HEK293 (cell line): ENCODE measurements around the gene MAP3K14.

Experiments used
- CTCF ChIA-PET: fragments of 350-600 bp; formaldehyde crosslinking; extraction: SDS; loops from one replicate; lab custom pipeline; 2021; ENCODE audit warnings: antibody characterized with exemption; lab: Yijun Ruan, JAX
- POLR2A ChIA-PET: fragments of 300-600 bp; formaldehyde crosslinking; extraction: SDS; loops from one replicate; lab custom pipeline; 2020; ENCODE audit warnings: antibody characterized with exemption, inconsistent platforms; lab: Yijun Ruan, JAX
- H3K27ac ChIP-seq: fragments of 200-500 bp; sonication (Bioruptor generic); 2 replicates; pipeline ENCODE4 v1.5.1; 2014; ENCODE audit warnings: low read depth, low read length, control low read depth, inconsistent platforms; ENCODE audit errors: extremely low read depth
- H3K36me3 ChIP-seq, 2 experiments: fragments of 200-500 bp in 1 of 2; sonication (Bioruptor generic) in 1 of 2; 1 replicate in 1 of 2; 2 replicates in 1 of 2; pipeline ENCODE4 v1.5.1; 2014 to 2017; ENCODE audit warnings: inconsistent platforms in 2 of 2, low read length in 2 of 2; ENCODE audit not compliant: control insufficient read depth in 2 of 2, insufficient read depth in 1 of 2
- H3K4me1 ChIP-seq: fragments of 200-500 bp; sonication (Bioruptor generic); 2 replicates; pipeline ENCODE4 v1.5.1; 2014; ENCODE audit warnings: mild to moderate bottlenecking, low read length, inconsistent platforms; ENCODE audit not compliant: control insufficient read depth, insufficient read depth
- H3K4me3 ChIP-seq: 2 replicates; pipeline ENCODE4 v1.5.1; 2011; ENCODE audit warnings: low read depth, mild to moderate bottlenecking, control low read depth, low read length, moderate library complexity
- H3K9me3 ChIP-seq: fragments of 200-500 bp; sonication (Bioruptor generic); 2 replicates; pipeline ENCODE4 v1.5.1; 2014; ENCODE audit warnings: low read depth, low read length, inconsistent platforms; ENCODE audit not compliant: control insufficient read depth, insufficient read depth
- YY2 ChIP-seq: fragments of 450-650 bp; formaldehyde crosslinking; IDR thresholded peaks from 2 replicates; pipeline ENCODE4 v1.5.1; 2016; ENCODE audit warnings: missing biosample characterization, missing genetic modification characterization
- ZBTB1 ChIP-seq: fragments of 450-650 bp; formaldehyde crosslinking; IDR thresholded peaks from 2 replicates; pipeline ENCODE4 v1.5.1; 2016; ENCODE audit warnings: missing biosample characterization, missing genetic modification characterization
- ZBTB21 ChIP-seq: fragments of 450-650 bp; formaldehyde crosslinking; IDR thresholded peaks from 2 replicates; pipeline ENCODE4 v1.5.1; 2017; ENCODE audit warnings: missing biosample characterization, missing genetic modification characterization
- ZBTB44 ChIP-seq: fragments of 450-650 bp; IDR thresholded peaks from 2 replicates; pipeline ENCODE4 v1.5.1; 2018; ENCODE audit warnings: missing biosample characterization, mild to moderate bottlenecking, missing genetic modification characterization
- ZBTB48 ChIP-seq: fragments of 450-650 bp; formaldehyde crosslinking; IDR thresholded peaks from 2 replicates; pipeline ENCODE4 v1.5.1; 2016; ENCODE audit warnings: missing biosample characterization, missing genetic modification characterization
- ZIC2 ChIP-seq: fragments of 450-650 bp; formaldehyde crosslinking; IDR thresholded peaks from 2 replicates; pipeline ENCODE4 v1.5.1; 2016; ENCODE audit warnings: missing biosample characterization, missing genetic modification characterization
- ZNF132 ChIP-seq: fragments of 450-650 bp; formaldehyde crosslinking; IDR thresholded peaks from 2 replicates; pipeline ENCODE4 v1.5.1; 2017; ENCODE audit warnings: missing biosample characterization, missing genetic modification characterization, borderline replicate concordance
- ZNF211 ChIP-seq: fragments of 450-650 bp; formaldehyde crosslinking; IDR thresholded peaks from 2 replicates; pipeline ENCODE4 v1.5.1; 2016; ENCODE audit warnings: low read depth, missing biosample characterization, missing genetic modification characterization
- ZNF239 ChIP-seq: fragments of 450-650 bp; formaldehyde crosslinking; IDR thresholded peaks from 2 replicates; pipeline ENCODE4 v1.5.1; 2016; ENCODE audit warnings: missing biosample characterization, missing genetic modification characterization
- ZNF366 ChIP-seq: fragments of 450-650 bp; formaldehyde crosslinking; conservative IDR thresholded peaks from 2 replicates; pipeline ENCODE4 v1.5.1; 2016; ENCODE audit warnings: missing biosample characterization, missing genetic modification characterization
- ZNF48 ChIP-seq: fragments of 450-650 bp; formaldehyde crosslinking; IDR thresholded peaks from 2 replicates; pipeline ENCODE4 v1.5.1; 2016; ENCODE audit warnings: missing biosample characterization, missing genetic modification characterization
- ZNF530 ChIP-seq: fragments of 450-650 bp; formaldehyde crosslinking; IDR thresholded peaks from 2 replicates; pipeline ENCODE4 v1.5.1; 2016; ENCODE audit warnings: low read depth, missing biosample characterization, missing genetic modification characterization
- ZNF544 ChIP-seq: fragments of 450-650 bp; formaldehyde crosslinking; IDR thresholded peaks from 2 replicates; pipeline ENCODE4 v1.5.0; 2017; ENCODE audit warnings: missing biosample characterization, missing genetic modification characterization
- ZNF571 ChIP-seq: fragments of 450-650 bp; formaldehyde crosslinking; IDR thresholded peaks from 2 replicates; pipeline ENCODE4 v1.5.0; 2017; ENCODE audit warnings: missing biosample characterization, missing genetic modification characterization
- ZNF580 ChIP-seq: fragments of 450-650 bp; formaldehyde crosslinking; IDR thresholded peaks from 2 replicates; pipeline ENCODE4 v1.5.1; 2016; ENCODE audit warnings: missing biosample characterization, missing genetic modification characterization
- ZNF585B ChIP-seq: fragments of 450-650 bp; formaldehyde crosslinking; IDR thresholded peaks from 2 replicates; pipeline ENCODE4 v1.5.1; 2016; ENCODE audit warnings: missing biosample characterization, missing genetic modification characterization
- ZNF768 ChIP-seq: fragments of 450-650 bp; formaldehyde crosslinking; IDR thresholded peaks from 2 replicates; pipeline ENCODE4 v1.5.1; 2018; ENCODE audit warnings: missing biosample characterization, mild to moderate bottlenecking, missing genetic modification characterization
- TF ChIP-seq, protein P1 (sequence below): IDR thresholded peaks from 2 replicates; pipeline ENCODE4 v1.6.1; 2011; ENCODE audit warnings: mild to moderate bottlenecking, low read depth, low read length, borderline replicate concordance
- TF ChIP-seq, protein P2 (sequence below): fragments of 450-650 bp; formaldehyde crosslinking; IDR thresholded peaks from 2 replicates; pipeline ENCODE4 v1.5.1; 2016; ENCODE audit warnings: missing biosample characterization, missing genetic modification characterization

The MAP3K14 gene

GRCh38 chr17:45341533-45342158, 24.8 kb upstream of the MAP3K14 start (continued):
- TF ChIP-seq, protein P1, sequence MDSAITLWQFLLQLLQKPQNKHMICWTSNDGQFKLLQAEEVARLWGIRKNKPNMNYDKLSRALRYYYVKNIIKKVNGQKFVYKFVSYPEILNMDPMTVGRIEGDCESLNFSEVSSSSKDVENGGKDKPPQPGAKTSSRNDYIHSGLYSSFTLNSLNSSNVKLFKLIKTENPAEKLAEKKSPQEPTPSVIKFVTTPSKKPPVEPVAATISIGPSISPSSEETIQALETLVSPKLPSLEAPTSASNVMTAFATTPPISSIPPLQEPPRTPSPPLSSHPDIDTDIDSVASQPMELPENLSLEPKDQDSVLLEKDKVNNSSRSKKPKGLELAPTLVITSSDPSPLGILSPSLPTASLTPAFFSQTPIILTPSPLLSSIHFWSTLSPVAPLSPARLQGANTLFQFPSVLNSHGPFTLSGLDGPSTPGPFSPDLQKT, result no peak
- peak; percentile 38; the same call in 1 of the 2 replicates for TF ChIP-seq ZNF366

- H3K36me3 ChIP-seq, result no peaks in the 10 kb centered on the region
- TF ChIP-seq ZNF239 (no peak), ZNF48 (tag by site-specific recombination) (no peak), ZNF530 (tag by site-specific recombination) (no peak), ZBTB21 (tag by site-specific recombination) (no peak), ZIC2 (tag by site-specific recombination) (0 out of 2 replicates have a peak, but pooled peaks have one; percentile 13), ZBTB1 (tag by site-specific recombination) (no peak), ZNF211 (no peak), YY2 (tag by site-specific recombination) (no peak), ZBTB48 (tag by site-specific recombination) (0 out of 2 replicates have a peak, but pooled peaks have one; percentile 30), ZNF544 (no peak), ZNF768 (peak; percentile 80; the same call in 1 of the 2 replicates), ZNF571 (tag by site-specific recombination) (no peak), ZNF585B (tag by site-specific recombination) (no peak), ZBTB44 (tag by site-specific recombination) (no peak), ZNF132 (tag by site-specific recombination) (no peak), ZNF580 (tag by site-specific recombination) (peak; percentile 35; the same call in 1 of the 2 replicates)
- TF ChIP-seq, protein P2, sequence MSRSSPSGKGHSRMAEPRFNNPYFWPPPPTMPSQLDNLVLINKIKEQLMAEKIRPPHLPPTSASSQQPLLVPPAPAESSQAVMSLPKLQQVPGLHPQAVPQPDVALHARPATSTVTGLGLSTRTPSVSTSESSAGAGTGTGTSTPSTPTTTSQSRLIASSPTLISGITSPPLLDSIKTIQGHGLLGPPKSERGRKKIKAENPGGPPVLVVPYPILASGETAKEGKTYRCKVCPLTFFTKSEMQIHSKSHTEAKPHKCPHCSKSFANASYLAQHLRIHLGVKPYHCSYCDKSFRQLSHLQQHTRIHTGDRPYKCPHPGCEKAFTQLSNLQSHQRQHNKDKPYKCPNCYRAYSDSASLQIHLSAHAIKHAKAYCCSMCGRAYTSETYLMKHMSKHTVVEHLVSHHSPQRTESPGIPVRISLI, result no peak
- H3K4me1 ChIP-seq, result peaks cover 11% of the 10 kb centered on the region
- ChIA-PET POLR2A (interaction anchor here (0.6 to 4.8 kb wide), 2 partner anchors 23 to 192 kb away, joined by 3 to 16 read pairs; partner anchors contain the start of genes HEXIM1 and MAP3K14), CTCF (interaction anchor here (1.0 to 1.4 kb wide), 2 partner anchors 45 to 89 kb away, joined by 3 to 8 read pairs; no protein-coding TSS in a partner anchor)
- H3K4me3 ChIP-seq, result no peak overlapping the region
- no peaks in the 10 kb centered on the region for H3K9me3 ChIP-seq
- H3K27ac ChIP-seq, result no peak overlapping the region
Measured at GRCh38 chr17:45339646-45340605, 23.1 kb upstream of the MAP3K14 start.
